GM15510 (cell line): ENCODE results near the gene CIAPIN1.

Source experiments
- POLR2A ChIP-seq: IDR thresholded peaks from 3 replicates; pipeline ENCODE4 v1.6.1; 2011; ENCODE audit warnings: borderline replicate concordance; ENCODE audit not compliant: insufficient read length; ENCODE audit errors: extremely low read depth

The CIAPIN1 gene

DNA sequence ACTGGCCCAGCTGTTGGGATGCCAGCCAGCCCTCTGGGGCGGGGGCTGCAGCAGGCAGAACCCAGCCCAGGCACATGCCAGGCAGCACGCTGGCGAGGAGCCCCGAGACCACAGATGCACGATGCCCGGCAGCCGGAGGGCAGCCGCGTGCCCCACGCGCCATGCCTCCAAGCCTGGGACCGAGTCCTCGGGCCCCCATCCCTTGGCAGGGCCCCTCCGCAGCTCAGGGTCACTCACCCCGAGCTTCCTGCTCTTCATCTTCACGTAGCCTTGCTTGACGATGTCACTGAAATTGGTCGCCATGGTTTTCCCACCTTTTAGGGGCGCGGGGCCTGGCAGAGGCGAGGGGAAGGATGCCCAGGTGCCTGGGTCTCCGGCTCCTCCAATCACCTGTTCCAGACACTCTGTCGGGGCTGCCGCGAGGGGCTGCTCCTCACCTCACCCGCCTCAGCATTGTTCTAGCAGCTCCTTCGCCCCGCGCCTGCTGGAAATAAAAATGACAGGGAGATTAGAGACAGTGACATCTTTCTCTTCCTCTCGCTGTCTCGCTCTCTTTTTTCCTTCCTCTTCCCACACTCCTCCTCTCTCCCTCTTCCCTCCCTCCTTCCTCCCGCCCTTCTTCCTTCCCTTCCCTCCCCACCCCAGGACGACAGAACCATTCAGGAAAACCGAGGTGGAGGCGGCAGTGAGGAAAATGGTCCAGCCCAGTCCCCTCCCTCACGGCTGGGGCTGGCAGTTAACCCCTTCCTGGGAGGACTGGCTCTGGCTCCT, 32.2 kb upstream of the CIAPIN1 start:
- no peak for TF ChIP-seq POLR2A

DNA sequence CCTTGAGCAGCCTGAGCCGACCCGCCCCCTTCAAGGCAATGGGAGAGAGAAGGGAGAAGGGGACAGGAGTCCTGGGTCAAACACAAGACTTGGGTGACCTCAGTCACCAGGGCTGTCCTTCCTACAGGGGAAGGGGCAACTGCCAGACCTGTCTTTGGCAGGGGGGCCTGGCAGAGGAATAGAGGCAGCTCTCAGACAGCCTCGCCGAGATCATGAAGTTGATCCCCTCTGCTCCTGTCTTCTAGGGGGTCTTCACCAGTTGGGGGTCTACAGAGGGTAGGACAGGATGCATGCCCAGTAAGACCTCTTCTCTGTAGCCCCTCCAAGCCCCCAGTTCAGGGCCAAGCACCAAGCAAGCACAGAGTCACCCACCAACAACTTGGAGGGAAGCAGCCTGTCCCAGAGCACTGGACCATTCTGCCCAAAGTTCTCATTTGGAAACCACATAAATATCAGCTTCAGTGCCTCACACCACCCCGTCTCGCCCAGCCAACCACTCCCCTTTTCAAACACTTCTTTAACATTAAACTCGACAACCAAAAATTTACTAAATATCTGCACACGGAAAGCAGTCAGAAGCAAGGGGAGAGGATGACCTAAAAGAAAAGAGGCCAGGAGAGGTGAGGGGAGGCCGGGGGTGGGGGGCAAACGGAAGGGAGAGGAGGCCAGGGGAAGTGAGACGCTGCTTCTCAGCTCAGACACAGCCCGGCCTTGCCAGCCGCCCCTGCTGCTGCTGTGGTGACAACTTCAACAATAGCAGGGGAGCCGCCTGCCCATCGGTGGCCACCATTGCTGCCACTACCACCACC, 31.4 kb upstream of the CIAPIN1 start:
- no peak for TF ChIP-seq POLR2A

GRCh38 chr16:57477531-57478202, 30.5 kb upstream of the CIAPIN1 start:
- no peak for TF ChIP-seq POLR2A

- TF ChIP-seq POLR2A: no peak
These were observed 29.6 kb upstream of the CIAPIN1 start for GRCh38 chr16:57476546-57477410.

DNA sequence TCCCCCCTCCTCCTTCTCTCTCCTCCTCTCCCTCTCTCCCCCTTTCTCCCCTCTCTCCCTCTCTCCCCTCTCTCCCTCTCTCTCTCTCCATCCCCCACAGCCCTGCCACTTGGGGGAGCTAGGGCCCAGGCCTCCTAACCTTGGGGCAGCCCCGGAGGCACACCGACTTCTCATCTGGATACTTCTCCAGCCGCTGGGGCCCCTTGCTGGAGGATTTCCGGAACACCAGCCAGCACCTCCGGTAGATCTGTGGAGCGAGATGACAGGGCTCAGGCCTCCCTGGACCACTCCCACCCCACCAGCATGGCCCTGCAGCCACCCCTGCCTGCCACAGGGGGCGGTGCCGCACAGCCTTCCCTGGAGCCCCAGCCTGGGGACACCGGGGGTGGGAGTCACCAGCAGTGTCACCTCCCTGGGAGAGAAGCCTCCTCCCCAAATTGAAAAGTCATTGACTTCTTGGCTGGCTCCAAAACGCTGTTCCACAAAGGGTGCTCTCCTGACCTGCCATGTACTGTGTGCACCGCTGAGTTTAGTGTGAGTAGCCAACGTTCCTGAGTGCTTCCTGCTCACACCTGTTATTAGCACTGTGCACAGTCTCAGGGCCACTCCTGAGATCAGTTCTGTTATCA, 28.6 kb upstream of the CIAPIN1 start:
- no peak for TF ChIP-seq POLR2A

DNA sequence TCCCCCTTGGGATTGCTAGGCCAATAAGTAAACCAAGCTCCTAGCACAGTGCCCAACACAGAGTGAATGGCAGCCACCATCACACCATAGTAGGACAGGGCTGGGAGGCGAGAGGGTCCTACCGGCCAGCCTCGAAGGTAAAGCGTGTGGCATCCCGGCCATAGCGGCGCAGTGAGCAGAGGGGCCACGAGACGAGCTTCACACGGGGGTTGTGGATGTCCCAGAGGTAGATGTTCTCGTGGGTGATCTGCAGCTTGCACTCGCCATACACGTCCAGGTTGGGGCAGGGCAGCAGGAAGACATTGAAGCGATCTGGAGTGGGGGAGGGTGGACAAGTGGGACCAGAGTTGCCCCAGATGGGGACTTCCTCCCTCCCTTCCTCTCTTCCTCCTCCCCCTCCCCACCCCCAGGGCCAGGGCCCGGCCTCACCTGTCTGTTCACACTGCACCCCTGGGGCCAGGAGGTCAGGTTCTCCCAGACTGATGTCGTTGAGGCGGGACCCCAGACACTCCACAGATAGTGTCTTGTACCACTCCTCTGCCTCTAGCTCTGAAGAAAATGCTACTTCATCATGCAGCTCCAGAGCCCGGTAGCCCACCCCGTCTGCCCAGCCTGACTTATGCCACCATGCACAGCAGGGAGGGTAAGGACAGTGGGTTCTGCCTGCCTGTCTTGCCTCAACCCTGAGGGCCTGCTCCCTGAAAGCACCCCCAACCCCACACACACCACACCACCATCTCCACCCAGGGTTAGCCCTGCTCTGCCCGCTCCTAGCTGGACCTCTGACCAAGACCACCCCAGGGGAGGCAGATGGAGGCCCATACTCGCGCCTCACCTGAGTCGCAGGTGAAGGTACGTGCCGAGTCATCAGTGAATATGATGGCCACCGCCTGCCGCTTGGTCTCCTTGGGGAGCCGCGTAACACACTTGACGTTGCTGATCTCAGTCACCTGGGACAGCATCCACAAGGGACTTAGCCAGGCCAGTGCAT, 27.8 kb upstream of the CIAPIN1 start:
- TF ChIP-seq POLR2A: no peak

DNA sequence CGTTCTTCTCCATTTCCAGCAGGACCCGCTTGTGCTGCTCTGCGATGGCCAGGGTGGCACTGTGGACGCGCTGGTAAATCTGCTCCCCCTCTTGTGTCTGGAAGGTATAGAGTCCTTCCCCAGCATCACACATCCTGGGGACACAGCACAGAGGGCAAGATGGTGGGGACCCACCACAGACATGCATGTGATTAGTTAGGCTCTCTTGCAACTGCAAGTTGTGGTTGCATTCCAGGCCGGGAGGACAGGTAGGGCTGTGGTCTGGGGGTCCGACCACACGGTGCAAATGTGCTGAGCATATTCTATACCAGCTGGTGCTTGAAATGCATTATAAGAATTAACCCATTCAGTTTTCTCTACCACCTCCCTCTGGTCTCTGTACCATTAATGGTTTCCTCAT, 26.7 kb upstream of the CIAPIN1 start:
- TF ChIP-seq POLR2A: no peak

GRCh38 chr16:57473176-57473840, 26.1 kb upstream of the CIAPIN1 start:
- TF ChIP-seq POLR2A: no peak

- no peak for TF ChIP-seq POLR2A
These were observed 25.5 kb upstream of the CIAPIN1 start for GRCh38 chr16:57472665-57473060.

DNA sequence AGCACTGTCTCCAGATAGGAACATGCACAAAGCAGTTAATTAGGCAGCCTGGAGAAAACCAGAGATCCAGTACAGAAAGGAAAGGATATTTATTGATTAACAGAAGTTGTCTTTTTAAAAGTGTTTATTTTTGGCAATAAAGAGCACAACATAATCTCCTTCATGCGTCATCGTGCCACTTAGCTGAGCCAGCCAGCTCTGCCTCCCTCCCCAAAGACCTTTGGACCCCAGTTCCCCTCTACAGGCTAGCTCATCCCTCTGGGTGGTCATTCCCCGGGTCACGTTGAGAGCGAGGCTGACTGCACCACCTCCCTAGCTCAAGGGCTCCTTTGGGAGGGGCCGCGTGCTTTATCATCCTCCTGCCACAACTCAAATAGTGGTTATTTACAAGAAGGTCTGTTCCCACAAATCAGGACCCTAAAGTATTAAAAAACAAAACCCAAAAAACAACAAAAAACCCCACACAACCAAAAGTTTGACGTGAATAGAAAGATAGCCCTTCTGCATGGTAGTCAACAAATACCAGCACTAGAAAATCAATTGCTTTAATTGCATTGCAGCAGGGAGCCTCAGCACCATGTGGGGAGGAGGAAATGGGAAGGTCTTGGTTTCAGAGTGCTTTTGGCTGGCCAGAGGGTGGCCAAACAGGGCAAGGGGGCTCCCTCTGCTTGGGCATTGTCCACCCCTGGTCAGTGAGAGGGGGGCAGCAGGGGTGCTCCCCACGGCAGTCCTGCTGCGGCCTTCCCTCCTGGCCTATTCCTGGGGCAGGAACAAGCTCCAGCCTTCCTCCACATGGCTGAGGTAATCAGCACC, 24.9 kb upstream of the CIAPIN1 start:
- TF ChIP-seq POLR2A: no peak

- no peak for TF ChIP-seq POLR2A
These were observed 24.0 kb upstream of the CIAPIN1 start for GRCh38 chr16:57471209-57471608.

- no peak for TF ChIP-seq POLR2A
These were observed 23.5 kb upstream of the CIAPIN1 start for GRCh38 chr16:57470711-57471110.
